ENCODE results near the gene SIRT2.
"Not testable (repeated sequence)": the region's sequence is repeated elsewhere in the genome, so short reads cannot be mapped to it uniquely, and the experiment has no call there.

SIRT2 gene

DNA sequence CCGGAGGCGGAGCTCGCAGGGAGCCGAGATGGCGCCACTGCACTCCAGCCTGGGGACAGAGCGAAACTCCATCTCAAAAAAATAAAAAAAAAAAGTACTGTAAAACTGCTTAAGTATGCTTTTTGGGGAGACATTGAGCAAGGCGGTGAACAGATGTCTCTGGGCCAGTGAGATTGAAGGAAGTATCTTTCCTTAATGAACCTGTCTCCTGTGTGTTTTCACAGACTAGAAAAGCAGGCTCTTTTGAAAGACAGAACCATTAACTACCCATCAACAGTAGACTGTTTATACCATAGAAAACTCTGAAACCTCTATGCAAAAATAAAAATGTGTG lies 66.4 kb downstream of the SIRT2 start:
- in situ Hi-C loops (cut with MboI; ENCODE audit: low sequenced_read_pairs) = no loop called here

DNA sequence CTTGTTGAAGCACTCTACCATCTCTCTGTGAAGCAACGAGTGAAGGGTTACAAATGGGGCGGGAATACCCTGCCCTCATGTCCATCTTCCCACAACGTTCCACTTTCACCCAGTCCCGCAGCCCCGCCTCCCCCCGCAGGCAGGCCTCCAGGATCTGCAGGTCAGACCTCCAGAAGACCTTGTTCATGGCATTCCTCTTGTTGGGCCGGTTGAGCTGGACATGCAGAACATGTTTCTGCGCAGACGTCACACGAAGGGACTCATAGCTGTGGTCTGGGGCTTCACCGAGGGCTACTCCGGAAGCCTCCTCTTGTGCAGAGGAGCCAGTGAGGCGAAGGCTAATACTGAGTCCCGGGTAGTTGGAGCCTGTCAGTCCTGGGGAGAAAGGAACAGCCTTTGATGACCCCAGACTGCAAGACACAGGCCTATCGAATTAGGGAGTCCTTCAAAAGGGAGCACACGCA lies 68.2 kb downstream of the SIRT2 start:
- in situ Hi-C loops (cut with MboI; ENCODE audit: low sequenced_read_pairs) = no loop called here

GRCh38 chr19:38830039-38830733 lies 69.2 kb downstream of the SIRT2 start:
- in situ Hi-C loops (cut with MboI; ENCODE audit: low sequenced_read_pairs) = no loop called here

DNA sequence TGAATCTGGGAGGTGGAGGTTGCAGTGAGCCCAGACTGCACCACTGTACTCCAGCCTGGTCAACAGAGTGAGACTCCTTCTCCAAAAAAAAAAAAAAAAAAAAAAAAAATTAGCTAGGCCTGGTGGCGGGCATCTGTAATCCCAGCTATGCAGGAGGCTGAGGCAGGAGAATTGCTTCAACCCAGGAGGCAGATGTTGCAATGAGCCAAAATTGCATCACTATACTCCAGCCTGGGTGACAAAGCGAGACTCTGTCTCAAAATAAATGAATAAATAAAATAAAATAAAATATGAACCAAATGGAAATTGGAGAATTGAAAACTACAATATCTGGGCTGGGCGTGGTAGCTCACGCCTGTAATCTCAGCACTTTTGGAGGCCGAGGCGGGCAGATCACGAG lies 70.2 kb downstream of the SIRT2 start:
- in situ Hi-C loops (cut with MboI; ENCODE audit: low sequenced_read_pairs) = not testable (repeated sequence)
